Activated T-helper 17 cell treated with anti-CD3 and anti-CD28 coated beads, Interleukin-2, amount 50 U/mL, for 72 hours (primary cell): ENCODE results near the gene PEDS1. TPM values are rescaled to one million over a fixed set of nuclear protein-coding genes. Genes with fewer than 3 reads are reported as not detected.
A peak's percentile ranks its signal among the peaks of the same experiment; 100 is the strongest.
"Not testable (repeated sequence)": the region's sequence is repeated elsewhere in the genome, so short reads cannot be mapped to it uniquely, and the experiment has no call there.

Source experiments
- ATAC-seq: fragments of 150-1000 bp; cut with Tn5 transposase; replicated peaks from 2 replicates; pipeline ENCODE4 v1.10.0; 2021; ENCODE audit warnings: mild to moderate bottlenecking, moderate library complexity
- H3K27ac Mint-ChIP-seq: one replicate; pipeline ENCODE4 v1.8.0; 2022; ENCODE audit warnings: mixed read lengths
- H3K27me3 Mint-ChIP-seq: one replicate; pipeline ENCODE4 v1.8.0; 2022; ENCODE audit warnings: mixed read lengths
- H3K36me3 Mint-ChIP-seq: one replicate; pipeline ENCODE4 v1.8.0; 2022; ENCODE audit warnings: low read depth, mild to moderate bottlenecking, mixed read lengths
- H3K4me1 Mint-ChIP-seq: one replicate; pipeline ENCODE4 v1.8.0; 2022; ENCODE audit warnings: mixed read lengths
- H3K4me3 Mint-ChIP-seq: one replicate; pipeline ENCODE4 v1.8.0; 2022; ENCODE audit warnings: mild to moderate bottlenecking, mixed read lengths
- H3K9me3 Mint-ChIP-seq: one replicate; pipeline ENCODE4 v1.8.0; 2022; ENCODE audit warnings: mixed read lengths
- total RNA-seq, 2 donors: library from RNA; stranded (reverse); gene quantifications; one replicate each; pipeline ENCODE4 v1.2.3, GENCODE V29; 2022

PEDS1 gene
- 10 to 100 TPM; 13.1 to 22.0 TPM for total RNA-seq

- Mint-ChIP-seq H3K36me3 (peaks cover 35% of the 10 kb centered on the region), H3K27ac (peak within 1 kb of the TSS; percentile 97), H3K4me1 (peaks cover 35% of the 10 kb centered on the region), H3K9me3 (no peaks in the 10 kb centered on the region), H3K27me3 (no peaks in the 10 kb centered on the region), H3K4me3 (peak within 1 kb of the TSS; percentile 87)
- ATAC-seq, result peak; percentile 99
Observed at GRCh38 chr20:50153500-50154377, at the start of gene PEDS1. TSS of gene PEDS1 (minus strand) at chr20:50153723. CDS start at chr20:50153637, 86 bp downstream.

DNA sequence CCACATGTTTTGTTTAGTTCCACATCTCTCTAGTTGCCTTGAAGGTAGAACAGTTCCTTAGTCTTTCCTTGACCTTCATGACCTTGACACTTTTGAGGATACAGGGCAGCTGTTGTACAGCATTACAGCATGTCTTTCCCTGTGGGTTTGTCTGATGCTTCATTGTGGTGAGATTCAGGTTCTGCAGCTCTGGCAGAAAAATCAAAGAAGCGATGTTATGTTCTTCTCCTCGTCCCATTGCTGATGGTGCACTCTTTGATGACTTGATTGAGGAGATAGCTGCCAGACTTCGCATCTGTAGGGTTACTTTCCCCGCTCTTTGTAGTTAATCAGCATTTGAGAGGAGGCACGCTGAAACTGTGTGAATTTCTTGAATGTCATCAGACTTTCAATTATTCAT, 49.2 kb upstream of the PEDS1 start:
- Mint-ChIP-seq H3K27ac (peak overlapping the region; percentile 25), H3K4me3 (no peak overlapping the region), H3K4me1 (peaks cover 12% of the 10 kb centered on the region), H3K27me3 (no peaks in the 10 kb centered on the region), H3K9me3 (peaks cover 7% of the 10 kb centered on the region), H3K36me3 (no peaks in the 10 kb centered on the region)
- ATAC-seq, result peak; percentile 59

GRCh38 chr20:50201710-50202109, 48.2 kb upstream of the PEDS1 start:
- H3K4me1 Mint-ChIP-seq, result peaks cover 12% of the 10 kb centered on the region
- not testable (repeated sequence) for H3K9me3 Mint-ChIP-seq, H3K27me3 Mint-ChIP-seq, H3K36me3 Mint-ChIP-seq, ATAC-seq, H3K27ac Mint-ChIP-seq, H3K4me3 Mint-ChIP-seq

DNA sequence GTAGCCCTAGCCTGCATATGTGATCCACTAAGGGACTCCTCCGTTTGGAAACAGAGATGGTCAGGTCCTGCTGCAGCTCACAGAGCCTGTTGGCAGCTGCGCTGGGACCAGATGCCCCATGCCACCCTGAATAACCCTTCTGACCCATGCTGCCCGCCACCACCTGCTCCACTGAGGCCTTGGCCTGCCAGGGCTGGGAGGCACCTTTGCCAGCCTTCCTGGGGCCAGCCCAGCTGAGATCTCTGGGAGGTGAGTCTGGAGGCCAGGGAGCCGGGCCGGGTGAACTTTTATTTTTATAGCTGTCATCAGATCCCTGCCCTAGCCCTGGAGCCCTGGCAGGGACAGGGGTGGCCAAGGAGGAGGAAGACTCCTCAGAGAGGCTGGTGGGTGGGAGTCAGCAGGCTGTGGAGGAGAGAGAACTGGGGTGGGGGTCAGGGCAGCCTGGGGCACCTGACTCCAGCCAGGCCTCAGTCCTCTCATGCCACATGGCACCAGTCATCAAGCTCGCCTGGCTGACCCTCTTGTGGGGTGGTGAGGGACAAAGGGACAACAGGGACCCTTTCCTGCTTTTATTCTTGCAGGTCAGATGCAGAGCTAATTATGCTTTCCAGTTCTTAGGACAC, 47.1 kb upstream of the PEDS1 start:
- no peak overlapping the region for H3K27ac Mint-ChIP-seq
- ATAC-seq, result no peak
- peaks cover 12% of the 10 kb centered on the region for H3K4me1 Mint-ChIP-seq

GRCh38 chr20:50199703-50200102, 46.2 kb upstream of the PEDS1 start:
- Mint-ChIP-seq H3K27ac (no peak overlapping the region), H3K36me3 (peaks cover 2% of the 10 kb centered on the region), H3K4me3 (no peak overlapping the region), H3K27me3 (no peaks in the 10 kb centered on the region), H3K9me3 (peaks cover 7% of the 10 kb centered on the region), H3K4me1 (peaks cover 12% of the 10 kb centered on the region)
- ATAC-seq, result no peak

More for the DNA sequence above, 47.1 kb upstream of the PEDS1 start:
- no peaks in the 10 kb centered on the region for H3K36me3 Mint-ChIP-seq
- H3K27me3 Mint-ChIP-seq, result no peaks in the 10 kb centered on the region
- H3K9me3 Mint-ChIP-seq, result peaks cover 7% of the 10 kb centered on the region
- H3K4me3 Mint-ChIP-seq, result no peak overlapping the region

DNA sequence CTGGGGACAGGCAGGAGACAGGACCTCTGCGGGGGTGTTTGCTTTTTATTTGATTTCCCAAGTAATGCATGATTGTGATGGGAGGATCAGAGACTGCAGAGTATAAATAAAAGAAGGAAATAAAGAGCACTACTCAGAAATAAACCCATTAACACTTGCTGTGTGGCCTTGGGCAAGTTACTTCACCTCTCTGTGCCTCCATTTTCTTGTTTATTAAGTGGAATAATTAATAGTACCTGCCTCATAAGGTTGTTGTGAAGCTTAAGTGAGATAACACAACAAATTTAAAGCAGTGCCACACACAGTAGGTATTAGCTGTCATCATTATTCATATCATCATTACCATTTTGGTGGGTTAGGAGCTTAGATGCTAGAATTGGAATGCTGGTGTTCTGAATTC, 45.2 kb upstream of the PEDS1 start:
- H3K36me3 Mint-ChIP-seq, result peaks cover 6% of the 10 kb centered on the region

GRCh38 chr20:50198180-50198666, 44.7 kb upstream of the PEDS1 start:
- no peaks in the 10 kb centered on the region for H3K27me3 Mint-ChIP-seq
- peaks cover 8% of the 10 kb centered on the region for H3K4me1 Mint-ChIP-seq
- no peaks in the 10 kb centered on the region for H3K9me3 Mint-ChIP-seq
- no peak overlapping the region for H3K27ac Mint-ChIP-seq
- no peak for ATAC-seq
- no peak overlapping the region for H3K4me3 Mint-ChIP-seq
- peaks cover 11% of the 10 kb centered on the region for H3K36me3 Mint-ChIP-seq

More for the DNA sequence above, 45.2 kb upstream of the PEDS1 start:
- ATAC-seq, result no peak
- Mint-ChIP-seq H3K4me3 (no peak overlapping the region), H3K27me3 (no peaks in the 10 kb centered on the region), H3K4me1 (peaks cover 8% of the 10 kb centered on the region), H3K9me3 (peaks cover 1% of the 10 kb centered on the region), H3K27ac (no peak overlapping the region)

- Mint-ChIP-seq H3K9me3 (no peaks in the 10 kb centered on the region), H3K4me3 (no peak overlapping the region), H3K27me3 (no peaks in the 10 kb centered on the region), H3K4me1 (peaks cover 11% of the 10 kb centered on the region), H3K36me3 (peaks cover 17% of the 10 kb centered on the region), H3K27ac (no peak overlapping the region)
- ATAC-seq, result no peak
Observed at GRCh38 chr20:50197463-50198179, 44.1 kb upstream of the PEDS1 start.

DNA sequence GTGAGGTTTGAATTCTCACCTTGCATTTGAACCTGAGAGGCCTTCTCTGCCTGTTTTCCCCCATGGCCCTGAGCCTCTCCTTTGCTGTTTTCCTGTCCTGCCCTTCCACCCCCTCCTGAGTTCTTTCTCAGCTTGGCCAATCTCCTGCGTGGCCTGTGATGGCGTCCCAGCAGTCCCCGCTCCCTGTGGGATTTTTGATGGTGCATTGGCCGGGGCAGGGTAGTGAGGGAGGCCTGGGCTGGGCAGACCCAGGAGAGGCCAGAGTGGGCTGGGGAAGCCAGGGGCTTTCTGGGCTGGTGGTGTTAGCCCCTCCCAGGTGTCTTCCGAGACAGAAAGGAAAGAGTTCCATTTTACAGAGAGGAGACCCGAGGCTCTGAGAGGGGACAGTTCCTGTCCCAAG, 43.4 kb upstream of the PEDS1 start:
- no peak for ATAC-seq
- Mint-ChIP-seq H3K4me3 (no peak overlapping the region), H3K27me3 (no peaks in the 10 kb centered on the region), H3K4me1 (peaks cover 10% of the 10 kb centered on the region), H3K27ac (no peak overlapping the region), H3K9me3 (no peaks in the 10 kb centered on the region), H3K36me3 (peaks cover 23% of the 10 kb centered on the region)

DNA sequence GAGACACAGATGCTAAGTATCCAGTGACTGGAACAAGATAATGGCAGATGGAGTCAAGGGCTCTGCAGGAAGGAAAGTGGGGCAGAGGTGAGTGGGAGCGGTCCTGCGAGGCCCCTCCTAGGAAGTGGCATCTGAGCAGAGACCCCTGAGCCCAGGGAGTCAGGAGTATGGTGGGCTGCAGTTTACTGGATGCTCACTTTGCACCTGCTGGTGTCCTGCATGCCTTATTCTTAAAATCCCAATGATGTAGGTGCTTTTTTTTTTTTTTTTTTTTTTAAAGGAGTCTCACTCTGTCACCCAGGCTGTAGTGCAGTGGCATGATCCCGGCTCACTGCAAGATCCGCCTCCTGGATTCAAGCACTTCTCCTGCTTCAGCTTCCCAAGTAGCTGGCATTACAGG, 42.7 kb upstream of the PEDS1 start:
- Mint-ChIP-seq H3K4me1 (peaks cover 10% of the 10 kb centered on the region), H3K27me3 (no peaks in the 10 kb centered on the region), H3K9me3 (no peaks in the 10 kb centered on the region), H3K4me3 (no peak overlapping the region), H3K27ac (no peak overlapping the region), H3K36me3 (peaks cover 23% of the 10 kb centered on the region)
- no peak for ATAC-seq

- no peaks in the 10 kb centered on the region for H3K9me3 Mint-ChIP-seq
- no peaks in the 10 kb centered on the region for H3K27me3 Mint-ChIP-seq
- ATAC-seq, result no peak
- H3K4me3 Mint-ChIP-seq, result no peak overlapping the region
- H3K27ac Mint-ChIP-seq, result peak overlapping the region; percentile 95
- H3K36me3 Mint-ChIP-seq, result peaks cover 23% of the 10 kb centered on the region
- H3K4me1 Mint-ChIP-seq, result peaks cover 10% of the 10 kb centered on the region
Observed at GRCh38 chr20:50195524-50196120, 42.1 kb upstream of the PEDS1 start.

- Mint-ChIP-seq H3K36me3 (peaks cover 23% of the 10 kb centered on the region), H3K27me3 (no peaks in the 10 kb centered on the region), H3K4me3 (no peak overlapping the region), H3K9me3 (no peaks in the 10 kb centered on the region), H3K27ac (peak overlapping the region; percentile 95), H3K4me1 (peaks cover 10% of the 10 kb centered on the region)
- ATAC-seq, result no peak
Observed at GRCh38 chr20:50194831-50195523, 41.5 kb upstream of the PEDS1 start.

GRCh38 chr20:50194422-50194830, 40.9 kb upstream of the PEDS1 start:
- Mint-ChIP-seq H3K9me3 (no peaks in the 10 kb centered on the region), H3K36me3 (peaks cover 23% of the 10 kb centered on the region), H3K4me3 (no peak overlapping the region), H3K27ac (peak overlapping the region; percentile 95), H3K27me3 (no peaks in the 10 kb centered on the region), H3K4me1 (peaks cover 10% of the 10 kb centered on the region)
- ATAC-seq, result no peak
